HEK293 (cell line): ENCODE measurements around the gene SEC24C.

Experiments
- CTCF ChIA-PET: fragments of 350-600 bp; formaldehyde crosslinking; extraction: SDS; loops from one replicate; lab custom pipeline; 2021; ENCODE audit warnings: antibody characterized with exemption; lab: Yijun Ruan, JAX
- POLR2A ChIA-PET: fragments of 300-600 bp; formaldehyde crosslinking; extraction: SDS; loops from one replicate; lab custom pipeline; 2020; ENCODE audit warnings: antibody characterized with exemption, inconsistent platforms; lab: Yijun Ruan, JAX
- H3K27ac ChIP-seq: fragments of 200-500 bp; sonication (Bioruptor generic); 2 replicates; pipeline ENCODE4 v1.5.1; 2014; ENCODE audit warnings: low read depth, low read length, control low read depth, inconsistent platforms; ENCODE audit errors: extremely low read depth
- H3K36me3 ChIP-seq, 2 experiments: fragments of 200-500 bp in 1 of 2; sonication (Bioruptor generic) in 1 of 2; 1 replicate in 1 of 2; 2 replicates in 1 of 2; pipeline ENCODE4 v1.5.1; 2014 to 2017; ENCODE audit warnings: inconsistent platforms in 2 of 2, low read length in 2 of 2; ENCODE audit not compliant: control insufficient read depth in 2 of 2, insufficient read depth in 1 of 2
- H3K4me1 ChIP-seq: fragments of 200-500 bp; sonication (Bioruptor generic); 2 replicates; pipeline ENCODE4 v1.5.1; 2014; ENCODE audit warnings: mild to moderate bottlenecking, low read length, inconsistent platforms; ENCODE audit not compliant: control insufficient read depth, insufficient read depth
- H3K4me3 ChIP-seq: 2 replicates; pipeline ENCODE4 v1.5.1; 2011; ENCODE audit warnings: low read depth, mild to moderate bottlenecking, control low read depth, low read length, moderate library complexity
- H3K9me3 ChIP-seq: fragments of 200-500 bp; sonication (Bioruptor generic); 2 replicates; pipeline ENCODE4 v1.5.1; 2014; ENCODE audit warnings: low read depth, low read length, inconsistent platforms; ENCODE audit not compliant: control insufficient read depth, insufficient read depth
- GLI2 ChIP-seq: fragments of 450-650 bp; formaldehyde crosslinking; IDR thresholded peaks from 2 replicates; pipeline ENCODE4; 2017; ENCODE audit warnings: missing biosample characterization, missing genetic modification characterization, low read depth, borderline replicate concordance
- ZNF600 ChIP-seq: fragments of 450-650 bp; formaldehyde crosslinking; IDR thresholded peaks from 2 replicates; pipeline ENCODE4 v1.5.1; 2016; ENCODE audit warnings: missing biosample characterization, missing genetic modification characterization
- TF ChIP-seq, protein P1 (sequence below): fragments of 450-650 bp; formaldehyde crosslinking; IDR thresholded peaks from 2 replicates; pipeline ENCODE4 v1.5.1; 2016; ENCODE audit warnings: missing biosample characterization, missing genetic modification characterization

Gene SEC24C

GRCh38 chr10:73819081-73819480, 74.9 kb downstream of the SEC24C start (continued):
- no peak for TF ChIP-seq GLI2 (tag by site-specific recombination)

- H3K27ac ChIP-seq: no peak overlapping the region
- no peaks in the 10 kb centered on the region for H3K4me1 ChIP-seq
- peak; percentile 33; the same call in 1 of the 2 replicates for TF ChIP-seq ZNF600 (tag by site-specific recombination)
- TF ChIP-seq, protein P1, sequence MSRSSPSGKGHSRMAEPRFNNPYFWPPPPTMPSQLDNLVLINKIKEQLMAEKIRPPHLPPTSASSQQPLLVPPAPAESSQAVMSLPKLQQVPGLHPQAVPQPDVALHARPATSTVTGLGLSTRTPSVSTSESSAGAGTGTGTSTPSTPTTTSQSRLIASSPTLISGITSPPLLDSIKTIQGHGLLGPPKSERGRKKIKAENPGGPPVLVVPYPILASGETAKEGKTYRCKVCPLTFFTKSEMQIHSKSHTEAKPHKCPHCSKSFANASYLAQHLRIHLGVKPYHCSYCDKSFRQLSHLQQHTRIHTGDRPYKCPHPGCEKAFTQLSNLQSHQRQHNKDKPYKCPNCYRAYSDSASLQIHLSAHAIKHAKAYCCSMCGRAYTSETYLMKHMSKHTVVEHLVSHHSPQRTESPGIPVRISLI: no peak
- TF ChIP-seq, all 188 proteins: peak for 1
- POLR2A ChIA-PET: interaction anchor here (1.0 kb wide), 1 partner anchor 45 kb away, joined by 3 read pairs; no protein-coding TSS in a partner anchor
- Histone ChIP-seq H3K4me3 (no peak overlapping the region), H3K36me3 (peaks cover 3 to 54% of the 10 kb centered on the region in 2 experiments; a peak in 2 of 3 replicates), H3K9me3 (no peaks in the 10 kb centered on the region)
- CTCF ChIA-PET: interaction anchor here (0.6 kb wide), 1 partner anchor 50 kb away, joined by 4 read pairs; no protein-coding TSS in a partner anchor
Observed at GRCh38 chr10:73819513-73820093, 75.4 kb downstream of the SEC24C start.
